ENCODE results near the gene GPC4.
"Not testable (repeated sequence)": the region's sequence is repeated elsewhere in the genome, so short reads cannot be mapped to it uniquely, and the experiment has no call there.

Gene GPC4

DNA sequence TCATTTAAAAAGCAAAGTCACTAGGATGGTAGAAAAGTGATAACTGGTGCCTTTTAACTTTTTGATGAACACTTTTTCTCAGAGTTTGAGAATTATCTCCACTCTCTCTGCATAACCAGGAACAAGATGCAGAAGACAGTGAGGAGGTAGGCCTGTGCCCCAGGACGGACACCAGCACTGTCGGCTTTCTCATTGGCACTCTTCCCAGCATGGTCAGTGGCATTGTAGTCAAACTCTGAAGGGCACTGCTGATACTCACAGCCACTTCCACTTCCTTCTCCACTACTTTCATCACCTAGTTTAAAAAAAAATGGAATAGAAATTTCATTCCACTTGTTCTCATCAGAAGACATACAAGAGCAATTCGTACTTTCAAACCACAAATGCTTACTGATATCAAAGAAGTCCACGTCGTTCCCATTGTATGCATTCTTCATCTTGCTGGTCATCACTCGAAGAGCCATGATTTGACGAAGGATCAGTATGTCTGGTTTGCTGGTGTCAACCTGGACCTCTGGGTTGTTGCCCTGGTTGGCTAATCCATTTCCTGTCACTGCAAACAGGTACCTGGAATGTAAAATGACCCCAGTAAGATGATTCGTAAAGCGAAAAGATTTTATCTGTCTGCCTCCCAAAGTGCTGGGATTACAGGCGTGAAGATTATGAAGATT is 112.4 kb downstream of the GPC4 start:
- DNase-seq = no peak

- no peak for DNase-seq
These were observed 114.7 kb downstream of the GPC4 start for GRCh38 chrX:133300591-133300990.

DNA sequence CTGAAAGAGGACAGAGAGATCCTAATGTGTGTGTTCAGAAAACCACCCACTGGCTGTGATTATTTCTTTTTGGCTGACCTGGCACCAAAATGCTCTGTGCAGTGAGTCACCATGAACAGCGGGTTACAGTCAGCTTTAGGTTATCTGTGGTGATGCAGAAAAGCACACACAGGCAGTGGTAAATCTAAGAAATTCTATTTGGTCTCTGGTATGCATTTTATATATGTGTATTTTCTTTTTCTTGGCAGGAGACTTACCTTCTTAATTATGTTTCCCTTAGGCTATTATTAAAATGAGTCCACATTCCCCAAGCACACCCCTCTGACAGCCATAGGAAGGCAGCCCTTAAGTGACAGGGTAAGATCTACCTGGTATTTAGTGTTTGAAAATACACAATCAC is 118.0 kb downstream of the GPC4 start:
- DNase-seq = no peak

DNA sequence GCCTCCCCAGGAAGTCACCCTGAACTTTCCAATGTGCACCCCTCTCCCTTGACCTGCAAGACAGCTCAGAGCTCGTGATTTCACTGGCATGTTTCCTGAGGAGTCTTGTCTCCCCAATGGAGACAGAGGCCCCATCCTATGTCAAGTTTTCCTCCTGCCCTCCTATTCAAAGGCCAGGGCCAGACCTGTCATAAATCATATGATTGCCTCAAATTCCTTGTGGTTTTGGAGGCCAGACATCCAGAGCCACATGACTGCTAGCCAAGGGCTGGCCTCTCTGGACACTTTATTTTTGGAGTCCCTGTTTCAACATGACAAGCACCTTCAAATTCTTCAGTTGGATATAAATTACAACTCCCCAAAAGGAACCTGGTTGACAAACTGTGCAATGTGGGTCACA is 121.2 kb downstream of the GPC4 start:
- no peak for DNase-seq

GRCh38 chrX:133290076-133290475 is 125.2 kb downstream of the GPC4 start:
- DNase-seq = no peak

- DNase-seq = no peak
These were observed 127.4 kb downstream of the GPC4 start for GRCh38 chrX:133287860-133288259.

- no peak for DNase-seq
These were observed 129.9 kb downstream of the GPC4 start for GRCh38 chrX:133285341-133285740.

- not testable (repeated sequence) for DNase-seq
These were observed 136.1 kb downstream of the GPC4 start for GRCh38 chrX:133279112-133279730.

- no peak for DNase-seq
These were observed 142.1 kb downstream of the GPC4 start for GRCh38 chrX:133273180-133273579.

DNA sequence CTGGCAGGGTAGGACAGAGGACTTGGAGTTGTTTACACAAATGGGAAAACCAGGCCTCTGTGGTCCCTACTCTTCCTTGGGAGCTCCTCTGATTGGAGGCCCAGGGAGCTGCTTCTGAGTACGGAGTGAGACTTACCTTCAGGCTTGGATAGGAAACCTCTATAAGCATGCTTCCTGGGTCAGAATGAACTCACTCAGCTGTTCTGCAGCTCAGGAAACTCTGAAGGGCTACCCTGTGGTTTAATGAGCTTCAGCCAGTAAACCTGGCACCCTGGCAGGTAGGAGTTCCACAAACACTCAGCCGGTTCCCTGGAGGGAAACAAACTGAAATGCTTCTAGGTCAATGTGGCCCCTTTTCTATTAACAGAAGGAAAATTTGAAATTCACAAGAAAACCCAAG is 146.1 kb downstream of the GPC4 start:
- DNase-seq = no peak

DNA sequence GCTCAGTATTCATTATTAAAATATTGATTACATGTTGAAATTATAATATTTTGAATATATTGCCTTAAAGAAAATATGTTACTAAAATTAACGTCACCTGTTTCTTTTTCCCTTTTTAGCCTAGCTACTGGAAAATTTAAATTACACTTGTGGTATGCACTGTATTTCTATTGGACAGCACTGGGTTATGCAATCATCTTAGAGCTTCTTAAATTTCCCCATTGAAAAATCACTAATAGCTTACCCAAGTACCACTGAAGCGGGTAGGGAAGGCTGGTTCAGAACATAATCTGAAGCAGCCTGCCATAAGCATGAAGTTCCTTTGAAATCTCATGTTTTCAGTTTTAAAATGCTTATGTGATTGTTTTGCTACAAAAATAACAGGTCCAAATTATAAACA is 147.7 kb downstream of the GPC4 start:
- DNase-seq = no peak

- no peak for DNase-seq
These were observed 150.0 kb downstream of the GPC4 start for GRCh38 chrX:133265331-133265730.

- DNase-seq = no peak
These were observed 156.8 kb downstream of the GPC4 start for GRCh38 chrX:133258481-133258880.

DNA sequence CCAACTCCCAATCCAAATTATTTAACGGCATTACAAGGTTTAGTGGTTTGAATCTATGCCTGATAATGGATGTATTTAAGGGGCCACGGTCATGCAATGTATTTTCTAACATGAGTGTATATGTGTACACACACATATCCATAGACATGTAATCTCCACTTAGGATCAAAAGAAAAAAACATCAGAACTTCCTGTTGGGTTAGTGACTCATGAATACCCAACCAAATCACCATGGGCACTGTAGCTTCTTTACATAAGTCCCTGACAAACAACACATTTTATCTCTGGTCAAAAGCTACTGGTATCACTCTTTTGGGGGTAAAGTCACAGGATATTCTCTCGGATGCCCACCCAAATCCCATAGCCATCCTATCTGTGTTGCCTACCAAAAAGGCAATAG is 160.6 kb downstream of the GPC4 start:
- DNase-seq = peak; percentile 4

DNA sequence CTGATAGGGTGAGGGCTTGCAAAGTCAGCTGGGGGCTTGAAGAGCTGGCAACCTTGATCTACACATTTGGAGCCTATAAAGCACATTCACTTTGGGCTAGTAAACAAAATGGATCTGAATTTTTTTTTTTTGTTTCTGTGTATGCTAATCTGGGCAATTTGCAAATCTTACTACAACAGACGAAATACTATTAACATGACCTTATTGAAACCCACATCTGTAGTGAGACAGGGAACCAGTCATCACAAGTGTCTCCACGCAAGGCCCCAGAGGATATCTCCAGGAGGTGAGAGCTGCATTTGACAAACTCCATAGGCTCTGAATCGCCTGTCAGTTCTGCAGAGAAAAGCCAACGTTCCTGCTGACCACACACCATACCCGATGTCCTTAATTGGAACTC is 164.1 kb downstream of the GPC4 start:
- DNase-seq = no peak

- DNase-seq = no peak
These were observed 164.8 kb downstream of the GPC4 start for GRCh38 chrX:133250184-133251100.
